HepG2 (cell line): ENCODE measurements around the gene SUN5. TPM values are rescaled to one million over a fixed set of nuclear protein-coding genes. Genes with fewer than 3 reads are reported as not detected.

Experiments used
- ATAC-seq: fragments of 200-7000 bp; cut with Tn5 transposase; 3 replicates; pipeline ENCODE4 v1.9.1; 2020; ENCODE audit warnings: mild to moderate bottlenecking, moderate library complexity
- BruUV-seq: library from RNA; stranded (reverse); fragments of 400-500 nt; replicated peaks from 2 replicates; lab custom pipeline; 2021; lab: Mats Ljungman, UMichigan
- CTCF ChIA-PET: fragments of 300-600 bp; formaldehyde crosslinking; extraction: SDS; loops from one replicate; lab custom pipeline; 2021; ENCODE audit warnings: low total read pairs, inconsistent platforms, low intra/inter-chr PET ratio; lab: Yijun Ruan, JAX
- POLR2A ChIA-PET: fragments of 350-600 bp; sonication (Branson Sonifier 250); formaldehyde crosslinking; loops from one replicate; lab custom pipeline; 2020; ENCODE audit warnings: antibody characterized with exemption, inconsistent platforms; lab: Yijun Ruan, JAX
- DNase-seq: peaks from one replicate; pipeline ENCODE4 v3.0.0-alpha.2; 2015; ENCODE audit warnings: low spot score
- FAIRE-seq: peaks from 3 replicates; lab custom pipeline; 2011; peaks lifted over from hg19 to GRCh38; lab: Jason Lieb, UNC
- H2AFZ ChIP-seq: one replicate; pipeline ENCODE4 v1.6.1; 2011; ENCODE audit warnings: low read length, inconsistent platforms
- H3K27ac ChIP-seq: fragments of 300-600 bp; 3 replicates; pipeline ENCODE4 v1.8.0; 2011; ENCODE audit warnings: mixed run types, mild to moderate bottlenecking, mixed read lengths, low read length, inconsistent platforms; ENCODE audit not compliant: insufficient read depth; ENCODE audit errors: extremely low read length
- H3K27me3 ChIP-seq, 2 experiments: fragments of 200-600 bp in 1 of 2; 2 replicates in 1 of 2; 3 replicates in 1 of 2; pipeline versions ENCODE4 v1.6.0 to v1.8.0; 2011; ENCODE audit warnings: low read length in 2 of 2, mild to moderate bottlenecking in 2 of 2, moderate library complexity in 2 of 2, inconsistent platforms in 1 of 2; ENCODE audit not compliant: insufficient read depth in 2 of 2, control insufficient read depth in 1 of 2
- H3K36me3 ChIP-seq, 2 experiments: fragments of 200-600 bp in 1 of 2; replicated peaks in 1 of 2; 2 replicates in 1 of 2; 3 replicates in 1 of 2; pipeline versions ENCODE4 v1.5.1 to v1.8.0; 2011; ENCODE audit warnings: low read length in 2 of 2, inconsistent platforms in 1 of 2; ENCODE audit not compliant: insufficient read depth in 2 of 2, control insufficient read depth in 1 of 2
- H3K4me1 ChIP-seq: 2 replicates; pipeline ENCODE4 v1.5.1; 2012; ENCODE audit warnings: low read length, inconsistent platforms; ENCODE audit not compliant: insufficient read depth
- H3K4me2 ChIP-seq: 2 replicates; pipeline ENCODE4 v1.6.0; 2011; ENCODE audit warnings: low read depth, low read length, inconsistent platforms
- H3K4me3 ChIP-seq, 3 experiments: fragments of 200-600 bp in 1 of 3; sonication (generic), shearing (Covaris generic) in 1 of 3; replicated peaks in 1 of 3; 2 replicates each; pipeline ENCODE4 v1.5.1; 2011 to 2016; ENCODE audit warnings: low read length in 3 of 3, inconsistent platforms in 2 of 3, low read depth in 2 of 3, mild to moderate bottlenecking in 2 of 3, control low read depth in 1 of 3, mixed read lengths in 1 of 3; ENCODE audit not compliant: insufficient read depth in 1 of 3
- H3K79me2 ChIP-seq: one replicate; pipeline ENCODE4 v1.6.1; 2011; ENCODE audit warnings: low read length, inconsistent platforms; ENCODE audit not compliant: insufficient read depth
- H3K9ac ChIP-seq: 2 replicates; pipeline ENCODE4 v1.6.0; 2011; ENCODE audit warnings: mild to moderate bottlenecking, low read depth, low read length, inconsistent platforms; ENCODE audit not compliant: insufficient read depth
- H3K9me3 ChIP-seq: 2 replicates; pipeline ENCODE4 v1.5.1; 2012; ENCODE audit warnings: mild to moderate bottlenecking, low read length
- H4K20me1 ChIP-seq: 2 replicates; pipeline ENCODE4 v1.6.0; 2011; ENCODE audit warnings: inconsistent platforms, mild to moderate bottlenecking, low read length, moderate library complexity; ENCODE audit not compliant: insufficient read depth
- ARHGAP35 ChIP-seq: sonication (generic); formaldehyde crosslinking; IDR thresholded peaks from 2 replicates; pipeline ENCODE4 v1.9.0; 2022; ENCODE audit warnings: mild to moderate bottlenecking, inconsistent platforms, moderate library complexity, missing genetic modification reagents, borderline replicate concordance
- ESRRA ChIP-seq: sonication (generic); formaldehyde crosslinking; IDR thresholded peaks from 2 replicates; pipeline ENCODE4 v1.5.1; 2020; ENCODE audit warnings: mild to moderate bottlenecking, low read depth, missing genetic modification reagents
- GMEB2 ChIP-seq: IDR thresholded peaks from 2 replicates; pipeline ENCODE4 v1.6.1; 2016; ENCODE audit warnings: missing biosample characterization, missing genetic modification reagents, low read depth
- NR3C1 ChIP-seq: sonication (generic); formaldehyde crosslinking; IDR thresholded peaks from 2 replicates; pipeline ENCODE4 v1.4.0; 2020; ENCODE audit warnings: missing genetic modification reagents
- PRDM15 ChIP-seq: sonication (generic); formaldehyde crosslinking; IDR thresholded peaks from 2 replicates; pipeline ENCODE4 v1.4.0; 2020; ENCODE audit warnings: missing genetic modification reagents
- TFAP4 ChIP-seq: sonication (generic); IDR thresholded peaks from 2 replicates; pipeline ENCODE4 v1.6.1; 2016; ENCODE audit warnings: low read depth, borderline replicate concordance
- ZBTB42 ChIP-seq: sonication (generic); formaldehyde crosslinking; IDR thresholded peaks from 2 replicates; pipeline ENCODE4 v1.5.0; 2020; ENCODE audit warnings: mild to moderate bottlenecking, missing genetic modification reagents
- ZNF138 ChIP-seq: sonication (generic); formaldehyde crosslinking; IDR thresholded peaks from 2 replicates; pipeline ENCODE4 v1.5.0; 2020; ENCODE audit warnings: mild to moderate bottlenecking, low read depth, missing genetic modification reagents
- ZNF33A ChIP-seq: sonication (generic); formaldehyde crosslinking; IDR thresholded peaks from 2 replicates; pipeline ENCODE4 v1.5.1; 2020; ENCODE audit warnings: missing genetic modification reagents, mild to moderate bottlenecking, moderate library complexity, borderline replicate concordance
- ZNF34 ChIP-seq: sonication (generic); formaldehyde crosslinking; IDR thresholded peaks from 2 replicates; pipeline ENCODE4 v1.4.0; 2020; ENCODE audit warnings: mild to moderate bottlenecking, missing genetic modification reagents, borderline replicate concordance
- ZNF644 ChIP-seq: IDR thresholded peaks from 2 replicates; pipeline ENCODE4 v1.6.1; 2016; ENCODE audit warnings: low read depth
- ZNF7 ChIP-seq: IDR thresholded peaks from 2 replicates; pipeline ENCODE4 v1.6.1; 2016; ENCODE audit warnings: missing biosample characterization, missing genetic modification reagents
- ZNF776 ChIP-seq: sonication (generic); formaldehyde crosslinking; IDR thresholded peaks from 2 replicates; pipeline ENCODE4 v1.4.0; 2020; ENCODE audit warnings: mild to moderate bottlenecking, missing genetic modification reagents
- in situ Hi-C: cut with HindIII; loops from 2 replicates; pipeline ENCODE4 v1.10.0; 2017; ENCODE audit warnings: low pct_unique_long_range_greater_than_20kb; ENCODE audit not compliant: extremely low pct_ligation_motif_present
- intact Hi-C: fragments of 100-400 bp; cut with micrococcal nuclease; formaldehyde crosslinking; loops from one replicate; pipeline ENCODE4 v1.10.0; 2022; ENCODE audit not compliant: unreplicated experiment
- polyA plus RNA-seq, 8 experiments: library from polyadenylated mRNA; depleted of rRNA in 3 of 8; stranded (reverse) in 7 of 8; unstranded in 1 of 8; fragments of >200 nt; fragmentation: Illumina TruSeq in 4 of 8; extraction: Trizol in 4 of 8; gene quantifications; 2 replicates each; pipeline versions ENCODE4 v1.2.1 to v1.2.3, GENCODE V29; 2011 to 2016; ENCODE audit warnings: low read depth in 4 of 8, missing spikeins in 1 of 8, mixed read lengths in 1 of 8; ENCODE audit not compliant: insufficient read depth in 1 of 8
- total RNA-seq, 5 experiments: library from RNA; depleted of rRNA; stranded (reverse); fragments of >200 nt; fragmentation: Illumina TruSeq; extraction: Trizol; gene quantifications; 2 replicates each; pipeline ENCODE4 v1.2.3, GENCODE V29; 2016; ENCODE audit warnings: low read depth in 1 of 5
- TF ChIP-seq, protein P1 (sequence below): sonication (generic); formaldehyde crosslinking; IDR thresholded peaks from 2 replicates; pipeline ENCODE4 v1.4.0; 2020; ENCODE audit warnings: missing genetic modification reagents
- TF ChIP-seq, protein P2 (sequence below): IDR thresholded peaks from 2 replicates; pipeline ENCODE4 v1.4.0; 2020; ENCODE audit warnings: mild to moderate bottlenecking, missing genetic modification reagents

Gene SUN5
- total and polyA plus RNA-seq, 2 of the 13 experiments (the other 11 are each of a cell fraction or from before 2014, with no cell fraction given): not detected

GRCh38 chr20:32960222-32960518 is 44.1 kb downstream of the SUN5 start:
- H3K4me1 ChIP-seq: peaks cover 7% of the 10 kb centered on the region; the same call in 1 of the 2 replicates
- no peak overlapping the region for H3K27ac ChIP-seq
- peaks cover 15 to 59% of the 10 kb centered on the region in 2 experiments for H3K27me3 ChIP-seq
- ATAC-seq (no peak), DNase-seq (no peak), FAIRE-seq (no peak)
- intact Hi-C loops: no loop called here
- H2AFZ ChIP-seq: no peak overlapping the region
- in situ Hi-C loops: no loop called here
- no peak overlapping the region for H3K4me2 ChIP-seq
- no peak overlapping the region for H3K4me3 ChIP-seq
- H3K36me3 ChIP-seq: no peaks in the 10 kb centered on the region
- BruUV-seq: no TSS peak
- H3K79me2 ChIP-seq: no peaks in the 10 kb centered on the region
- no peaks in the 10 kb centered on the region for H4K20me1 ChIP-seq
- CTCF ChIA-PET: no interaction called here
- H3K9me3 ChIP-seq: peaks cover 6% of the 10 kb centered on the region; the same call in 1 of the 2 replicates
- POLR2A ChIA-PET: no interaction called here
- no peak overlapping the region for H3K9ac ChIP-seq
- TF ChIP-seq GMEB2: no peak
- no peak for TF ChIP-seq TFAP4
- TF ChIP-seq ZNF34 (CRISPR knock-in tag): no peak
- TF ChIP-seq PRDM15 (CRISPR knock-in tag): no peak
- TF ChIP-seq ZNF138 (CRISPR knock-in tag): no peak
- TF ChIP-seq ZNF7 (CRISPR knock-in tag): no peak
- TF ChIP-seq, protein P1, sequence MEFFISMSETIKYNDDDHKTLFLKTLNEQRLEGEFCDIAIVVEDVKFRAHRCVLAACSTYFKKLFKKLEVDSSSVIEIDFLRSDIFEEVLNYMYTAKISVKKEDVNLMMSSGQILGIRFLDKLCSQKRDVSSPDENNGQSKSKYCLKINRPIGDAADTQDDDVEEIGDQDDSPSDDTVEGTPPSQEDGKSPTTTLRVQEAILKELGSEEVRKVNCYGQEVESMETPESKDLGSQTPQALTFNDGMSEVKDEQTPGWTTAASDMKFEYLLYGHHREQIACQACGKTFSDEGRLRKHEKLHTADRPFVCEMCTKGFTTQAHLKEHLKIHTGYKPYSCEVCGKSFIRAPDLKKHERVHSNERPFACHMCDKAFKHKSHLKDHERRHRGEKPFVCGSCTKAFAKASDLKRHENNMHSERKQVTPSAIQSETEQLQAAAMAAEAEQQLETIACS (CRISPR knock-in tag): no peak
- TF ChIP-seq ZNF33A (CRISPR knock-in tag): no peak
- TF ChIP-seq ARHGAP35 (CRISPR knock-in tag): no peak
- no peak for TF ChIP-seq ZBTB42
- TF ChIP-seq ZNF644 (CRISPR knock-in tag): no peak
- TF ChIP-seq ESRRA (CRISPR knock-in tag): no peak
- TF ChIP-seq, protein P2, sequence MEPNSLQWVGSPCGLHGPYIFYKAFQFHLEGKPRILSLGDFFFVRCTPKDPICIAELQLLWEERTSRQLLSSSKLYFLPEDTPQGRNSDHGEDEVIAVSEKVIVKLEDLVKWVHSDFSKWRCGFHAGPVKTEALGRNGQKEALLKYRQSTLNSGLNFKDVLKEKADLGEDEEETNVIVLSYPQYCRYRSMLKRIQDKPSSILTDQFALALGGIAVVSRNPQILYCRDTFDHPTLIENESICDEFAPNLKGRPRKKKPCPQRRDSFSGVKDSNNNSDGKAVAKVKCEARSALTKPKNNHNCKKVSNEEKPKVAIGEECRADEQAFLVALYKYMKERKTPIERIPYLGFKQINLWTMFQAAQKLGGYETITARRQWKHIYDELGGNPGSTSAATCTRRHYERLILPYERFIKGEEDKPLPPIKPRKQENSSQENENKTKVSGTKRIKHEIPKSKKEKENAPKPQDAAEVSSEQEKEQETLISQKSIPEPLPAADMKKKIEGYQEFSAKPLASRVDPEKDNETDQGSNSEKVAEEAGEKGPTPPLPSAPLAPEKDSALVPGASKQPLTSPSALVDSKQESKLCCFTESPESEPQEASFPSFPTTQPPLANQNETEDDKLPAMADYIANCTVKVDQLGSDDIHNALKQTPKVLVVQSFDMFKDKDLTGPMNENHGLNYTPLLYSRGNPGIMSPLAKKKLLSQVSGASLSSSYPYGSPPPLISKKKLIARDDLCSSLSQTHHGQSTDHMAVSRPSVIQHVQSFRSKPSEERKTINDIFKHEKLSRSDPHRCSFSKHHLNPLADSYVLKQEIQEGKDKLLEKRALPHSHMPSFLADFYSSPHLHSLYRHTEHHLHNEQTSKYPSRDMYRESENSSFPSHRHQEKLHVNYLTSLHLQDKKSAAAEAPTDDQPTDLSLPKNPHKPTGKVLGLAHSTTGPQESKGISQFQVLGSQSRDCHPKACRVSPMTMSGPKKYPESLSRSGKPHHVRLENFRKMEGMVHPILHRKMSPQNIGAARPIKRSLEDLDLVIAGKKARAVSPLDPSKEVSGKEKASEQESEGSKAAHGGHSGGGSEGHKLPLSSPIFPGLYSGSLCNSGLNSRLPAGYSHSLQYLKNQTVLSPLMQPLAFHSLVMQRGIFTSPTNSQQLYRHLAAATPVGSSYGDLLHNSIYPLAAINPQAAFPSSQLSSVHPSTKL (CRISPR knock-in tag): no peak
- no peak for TF ChIP-seq ZNF776 (CRISPR knock-in tag)
- TF ChIP-seq NR3C1 (CRISPR knock-in tag): no peak
